Brain microvascular endothelial cell (primary cell): ENCODE results near the gene SPSB4.

Experiments
- DNase-seq: peaks from one replicate; pipeline ENCODE4 v3.0.0-alpha.2; 2020
- H3K27ac ChIP-seq: fragments of 250-450 bp; sonication (Bioruptor Pico); 2 replicates; pipeline ENCODE4 v1.5.1; 2020; ENCODE audit warnings: mild to moderate bottlenecking, moderate library complexity
- H3K27me3 ChIP-seq: fragments of 250-450 bp; sonication (Bioruptor Pico); replicated peaks from 2 replicates; pipeline ENCODE4 v1.5.1; 2020; ENCODE audit warnings: mild to moderate bottlenecking
- H3K36me3 ChIP-seq: fragments of 250-450 bp; sonication (Bioruptor Pico); replicated peaks from 2 replicates; pipeline ENCODE4 v1.5.1; 2020; ENCODE audit warnings: mild to moderate bottlenecking
- H3K4me3 ChIP-seq: 2 replicates; pipeline ENCODE4 v1.5.1; 2011; ENCODE audit warnings: low read depth, mild to moderate bottlenecking, control low read depth, low read length, moderate library complexity
- in situ Hi-C: cut with HindIII; loops from 2 replicates; pipeline ENCODE4 v1.10.0; 2017; ENCODE audit warnings: low sequenced_read_pairs, low pct_ligation_motif_present
- TF ChIP-seq, protein P1 (sequence below): IDR thresholded peaks from 2 replicates; pipeline ENCODE4 v1.5.1; 2011; ENCODE audit warnings: low read depth, mild to moderate bottlenecking, moderate library complexity, low read length, control low read depth, inconsistent platforms; ENCODE audit errors: missing control alignments

The SPSB4 gene

GRCh38 chr3:141125351-141125750, 74.2 kb downstream of the SPSB4 start:
- in situ Hi-C loops, result no loop called here
- Histone ChIP-seq H3K4me3 (no peak overlapping the region), H3K27me3 (no peaks in the 10 kb centered on the region), H3K36me3 (no peaks in the 10 kb centered on the region), H3K27ac (no peak overlapping the region)
- TF ChIP-seq, protein P1, sequence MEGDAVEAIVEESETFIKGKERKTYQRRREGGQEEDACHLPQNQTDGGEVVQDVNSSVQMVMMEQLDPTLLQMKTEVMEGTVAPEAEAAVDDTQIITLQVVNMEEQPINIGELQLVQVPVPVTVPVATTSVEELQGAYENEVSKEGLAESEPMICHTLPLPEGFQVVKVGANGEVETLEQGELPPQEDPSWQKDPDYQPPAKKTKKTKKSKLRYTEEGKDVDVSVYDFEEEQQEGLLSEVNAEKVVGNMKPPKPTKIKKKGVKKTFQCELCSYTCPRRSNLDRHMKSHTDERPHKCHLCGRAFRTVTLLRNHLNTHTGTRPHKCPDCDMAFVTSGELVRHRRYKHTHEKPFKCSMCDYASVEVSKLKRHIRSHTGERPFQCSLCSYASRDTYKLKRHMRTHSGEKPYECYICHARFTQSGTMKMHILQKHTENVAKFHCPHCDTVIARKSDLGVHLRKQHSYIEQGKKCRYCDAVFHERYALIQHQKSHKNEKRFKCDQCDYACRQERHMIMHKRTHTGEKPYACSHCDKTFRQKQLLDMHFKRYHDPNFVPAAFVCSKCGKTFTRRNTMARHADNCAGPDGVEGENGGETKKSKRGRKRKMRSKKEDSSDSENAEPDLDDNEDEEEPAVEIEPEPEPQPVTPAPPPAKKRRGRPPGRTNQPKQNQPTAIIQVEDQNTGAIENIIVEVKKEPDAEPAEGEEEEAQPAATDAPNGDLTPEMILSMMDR, result no peak
- no peak for DNase-seq

- Histone ChIP-seq H3K27me3 (no peaks in the 10 kb centered on the region), H3K27ac (no peak overlapping the region), H3K36me3 (no peaks in the 10 kb centered on the region), H3K4me3 (no peak overlapping the region)
- in situ Hi-C loops, result no loop called here
- DNase-seq, result no peak
- TF ChIP-seq, protein P1, result no peak
These were observed 75.7 kb downstream of the SPSB4 start for GRCh38 chr3:141126661-141127343.

DNA sequence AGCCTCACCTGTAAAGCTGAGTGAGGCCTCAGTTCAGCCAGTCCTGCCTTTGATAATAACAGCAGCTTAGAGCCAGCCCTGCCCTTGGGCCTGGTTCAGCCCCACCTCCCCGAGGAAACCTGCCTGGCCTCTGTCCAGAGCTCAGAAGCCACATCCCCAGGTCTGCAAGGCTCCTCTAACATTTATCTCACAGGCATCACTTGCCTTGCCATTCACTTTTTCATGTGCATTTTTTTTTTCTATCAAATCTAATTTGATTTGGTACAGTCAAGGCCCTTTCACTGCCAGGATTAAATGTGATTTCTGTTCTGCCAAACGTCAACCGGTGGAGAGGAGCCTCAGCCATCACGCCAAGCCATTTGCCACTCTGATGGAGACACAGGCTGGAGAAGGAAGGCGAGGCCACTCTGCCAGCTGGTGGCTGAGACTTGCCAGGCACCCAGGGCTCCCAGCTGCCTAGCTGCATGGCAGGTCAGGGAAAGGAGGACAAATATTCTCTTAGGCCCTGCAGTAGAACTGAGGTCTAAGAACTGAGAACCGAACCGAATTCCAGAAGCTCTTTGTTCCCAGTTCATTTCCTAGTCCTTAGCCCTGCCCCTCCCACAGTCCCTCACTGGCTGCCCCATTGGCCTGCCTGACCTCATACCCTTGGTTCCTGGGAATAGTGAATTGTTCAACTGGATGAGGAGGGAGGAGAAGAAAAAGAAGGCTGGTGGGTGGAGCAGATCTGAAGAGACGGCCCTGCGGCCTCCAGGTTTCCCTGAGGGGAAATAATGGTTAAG, 76.4 kb downstream of the SPSB4 start:
- in situ Hi-C loops, result no loop called here
- Histone ChIP-seq H3K36me3 (no peaks in the 10 kb centered on the region), H3K4me3 (no peak overlapping the region), H3K27ac (no peak overlapping the region), H3K27me3 (no peaks in the 10 kb centered on the region)
- TF ChIP-seq, protein P1, result no peak
- DNase-seq, result no peak

- in situ Hi-C loops, result no loop called here
- Histone ChIP-seq H3K4me3 (no peak overlapping the region), H3K27ac (no peak overlapping the region), H3K36me3 (no peaks in the 10 kb centered on the region), H3K27me3 (no peaks in the 10 kb centered on the region)
- TF ChIP-seq, protein P1, result no peak
- DNase-seq, result no peak
These were observed 77.1 kb downstream of the SPSB4 start for GRCh38 chr3:141128126-141128777.

GRCh38 chr3:141129049-141129448, 77.9 kb downstream of the SPSB4 start:
- in situ Hi-C loops, result no loop called here
- H3K27ac ChIP-seq, result no peak overlapping the region
- no peaks in the 10 kb centered on the region for H3K36me3 ChIP-seq
- H3K27me3 ChIP-seq, result no peaks in the 10 kb centered on the region
- TF ChIP-seq, protein P1, result no peak
- DNase-seq, result no peak
- H3K4me3 ChIP-seq, result no peak overlapping the region
